RWPE2 (cell line): ENCODE measurements around the gene MAP4K2.
A peak's percentile ranks its signal among the peaks of the same experiment; 100 is the strongest.
"Not testable (repeated sequence)": the region's sequence is repeated elsewhere in the genome, so short reads cannot be mapped to it uniquely, and the experiment has no call there.

Source experiments
- ATAC-seq: fragments of 200-7000 bp; cut with Tn5 transposase; 3 replicates; pipeline ENCODE4 v1.9.1; 2021; ENCODE audit warnings: low read depth
- DNase-seq: peaks from one replicate; pipeline ENCODE4 v3.0.0-alpha.2; 2020; ENCODE audit warnings: low spot score
- H3K27ac ChIP-seq: fragments of 450-650 bp; 2 replicates; pipeline ENCODE4 v1.5.1; 2017; ENCODE audit warnings: mild to moderate bottlenecking; ENCODE audit not compliant: poor library complexity, severe bottlenecking
- H3K27me3 ChIP-seq: fragments of 250-450 bp; sonication (Bioruptor Pico); 2 replicates; pipeline ENCODE4 v1.5.1; 2021; ENCODE audit warnings: mild to moderate bottlenecking, moderate library complexity; ENCODE audit not compliant: insufficient read depth, poor library complexity, severe bottlenecking
- H3K36me3 ChIP-seq: fragments of 250-450 bp; sonication (Bioruptor Pico); 2 replicates; pipeline ENCODE4 v1.5.1; 2020; ENCODE audit warnings: low read depth, mild to moderate bottlenecking, moderate library complexity
- H3K4me1 ChIP-seq: fragments of 250-450 bp; sonication (Bioruptor Pico); 2 replicates; pipeline ENCODE4 v1.5.1; 2021; ENCODE audit warnings: mild to moderate bottlenecking, moderate library complexity; ENCODE audit not compliant: insufficient read depth, poor library complexity, severe bottlenecking
- H3K4me3 ChIP-seq: fragments of 250-450 bp; sonication (Bioruptor Pico); 2 replicates; pipeline ENCODE4 v1.5.1; 2021; ENCODE audit warnings: mild to moderate bottlenecking, moderate library complexity; ENCODE audit not compliant: severe bottlenecking
- H3K9me3 ChIP-seq: fragments of 250-450 bp; sonication (Bioruptor Pico); 2 replicates; pipeline ENCODE4 v1.5.1; 2021; ENCODE audit warnings: mild to moderate bottlenecking, moderate library complexity; ENCODE audit not compliant: severe bottlenecking
- CTCF ChIP-seq: fragments of 450-650 bp; IDR thresholded peaks from one replicate; pipeline ENCODE4 v1.5.1; 2017; ENCODE audit warnings: mild to moderate bottlenecking, moderate library complexity; ENCODE audit not compliant: poor library complexity, severe bottlenecking

Gene MAP4K2

GRCh38 chr11:64823568-64824119 lies 20.6 kb upstream of the MAP4K2 start:
- TF ChIP-seq CTCF = no peak
- Histone ChIP-seq H3K4me1 (no peaks in the 10 kb centered on the region), H3K4me3 (no peak overlapping the region), H3K36me3 (peaks cover 34% of the 10 kb centered on the region), H3K9me3 (no peaks in the 10 kb centered on the region), H3K27ac (no peak overlapping the region), H3K27me3 (no peaks in the 10 kb centered on the region)
- ATAC-seq (no peak), DNase-seq (no peak)

GRCh38 chr11:64817476-64817875 lies 14.5 kb upstream of the MAP4K2 start:
- H3K4me3 ChIP-seq = no peak overlapping the region
- H3K4me1 ChIP-seq = no peaks in the 10 kb centered on the region
- no peak for ATAC-seq
- H3K36me3 ChIP-seq = no peaks in the 10 kb centered on the region
- TF ChIP-seq CTCF = no peak
- no peak overlapping the region for H3K27ac ChIP-seq
- no peaks in the 10 kb centered on the region for H3K27me3 ChIP-seq
- H3K9me3 ChIP-seq = no peaks in the 10 kb centered on the region
- no peak for DNase-seq

GRCh38 chr11:64815433-64815832 lies 12.4 kb upstream of the MAP4K2 start:
- H3K9me3 ChIP-seq, H3K4me1 ChIP-seq, DNase-seq, H3K27ac ChIP-seq, H3K4me3 ChIP-seq, H3K27me3 ChIP-seq, H3K36me3 ChIP-seq: not testable (repeated sequence)
- ATAC-seq = peak; percentile 17; the same call in 2 of the 3 replicates

GRCh38 chr11:64814712-64815187 lies 11.7 kb upstream of the MAP4K2 start:
- no peak for TF ChIP-seq CTCF
- ATAC-seq = no peak
- Histone ChIP-seq H3K36me3 (no peaks in the 10 kb centered on the region), H3K9me3 (no peaks in the 10 kb centered on the region), H3K4me3 (no peak overlapping the region), H3K27ac (no peak overlapping the region), H3K4me1 (no peaks in the 10 kb centered on the region), H3K27me3 (no peaks in the 10 kb centered on the region)
- no peak for DNase-seq

GRCh38 chr11:64813826-64814225 lies 10.8 kb upstream of the MAP4K2 start:
- Histone ChIP-seq H3K36me3 (no peaks in the 10 kb centered on the region), H3K27me3 (no peaks in the 10 kb centered on the region), H3K27ac (no peak overlapping the region), H3K4me3 (no peak overlapping the region), H3K4me1 (no peaks in the 10 kb centered on the region), H3K9me3 (no peaks in the 10 kb centered on the region)
- DNase-seq = no peak
- no peak for ATAC-seq
- TF ChIP-seq CTCF = no peak
